Activated T-cell treated with anti-CD3 and anti-CD28 coated beads, Interleukin-2, amount 50 U/mL, for 1 hour (primary cell): ENCODE results near the gene BFSP1.

ENCODE experiments used
- DNase-seq: peaks from one replicate; pipeline ENCODE4 v3.0.0-alpha.2; 2020

BFSP1 gene

DNA sequence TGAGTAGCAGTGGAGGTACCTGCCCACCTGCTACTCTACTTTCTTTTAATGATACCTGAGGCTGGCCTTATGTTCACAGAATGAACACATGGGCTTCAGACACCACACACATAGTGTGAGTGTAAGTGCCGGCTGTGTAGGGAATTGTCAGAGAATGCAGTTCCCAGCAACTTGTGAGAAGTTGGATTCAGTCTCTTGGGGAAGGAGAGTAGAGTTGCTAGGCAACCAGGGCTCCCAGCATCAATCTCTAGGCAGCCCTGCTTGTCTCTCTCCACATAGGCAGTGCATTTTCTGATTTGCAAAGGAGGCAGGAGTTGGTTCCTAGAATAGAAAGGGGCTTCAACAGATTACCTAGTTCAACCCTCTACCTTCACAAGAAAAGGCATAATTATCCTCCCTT is 74.1 kb downstream of the BFSP1 start:
- no peak for DNase-seq

DNA sequence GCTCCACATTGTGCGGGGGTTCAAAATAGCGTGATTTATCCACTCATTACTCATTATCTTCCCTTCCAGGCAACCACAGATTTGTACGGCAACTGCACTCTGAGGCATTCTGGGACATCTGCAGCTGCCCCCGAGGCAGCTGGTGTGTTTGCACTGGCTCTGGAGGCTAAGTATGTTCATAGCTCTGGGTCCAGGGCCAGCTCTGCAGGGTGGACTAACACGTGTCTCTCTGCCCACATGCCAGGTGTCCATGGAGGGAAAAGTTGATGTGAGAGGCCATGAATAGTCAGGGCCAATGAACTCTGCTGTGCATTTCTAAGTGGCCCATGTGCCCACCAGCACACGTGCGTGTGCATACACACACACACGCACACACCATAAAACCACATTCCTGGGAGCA is 74.9 kb downstream of the BFSP1 start:
- no peak for DNase-seq

DNA sequence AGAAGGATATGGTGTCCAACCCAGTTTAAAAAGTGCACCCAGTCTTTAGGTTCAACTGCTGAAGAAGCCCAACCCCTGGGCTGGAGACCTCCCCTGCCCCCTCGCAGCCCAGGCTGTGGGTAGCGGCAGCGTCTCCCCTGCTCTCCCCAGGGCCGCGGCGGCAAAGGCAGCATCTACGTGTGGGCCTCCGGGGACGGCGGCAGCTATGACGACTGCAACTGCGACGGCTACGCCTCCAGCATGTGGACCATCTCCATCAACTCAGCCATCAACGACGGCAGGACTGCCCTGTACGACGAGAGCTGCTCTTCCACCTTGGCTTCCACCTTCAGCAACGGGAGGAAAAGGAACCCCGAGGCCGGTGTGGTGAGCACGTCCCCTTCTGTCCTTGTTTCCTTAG is 77.6 kb downstream of the BFSP1 start:
- DNase-seq, result no peak

DNA sequence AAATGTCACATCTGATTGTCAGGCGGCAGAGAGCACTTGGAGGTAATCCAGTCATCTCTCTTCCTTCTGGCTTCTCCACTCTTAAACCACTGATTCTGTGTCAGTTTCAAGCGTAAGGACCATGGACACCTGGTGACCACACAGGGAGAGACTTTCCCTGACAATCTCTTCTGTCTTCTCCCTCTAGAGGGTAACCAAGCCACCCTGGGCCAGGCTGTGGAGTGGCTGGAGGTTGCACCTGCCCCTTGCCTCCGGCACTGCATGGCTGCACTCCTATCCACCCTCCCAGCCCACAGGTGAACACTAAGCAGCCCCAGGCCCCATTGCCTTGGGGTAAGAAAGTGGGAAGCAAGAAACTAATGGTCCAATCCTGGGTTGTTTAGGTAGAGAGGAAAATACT is 78.7 kb downstream of the BFSP1 start:
- no peak for DNase-seq

DNA sequence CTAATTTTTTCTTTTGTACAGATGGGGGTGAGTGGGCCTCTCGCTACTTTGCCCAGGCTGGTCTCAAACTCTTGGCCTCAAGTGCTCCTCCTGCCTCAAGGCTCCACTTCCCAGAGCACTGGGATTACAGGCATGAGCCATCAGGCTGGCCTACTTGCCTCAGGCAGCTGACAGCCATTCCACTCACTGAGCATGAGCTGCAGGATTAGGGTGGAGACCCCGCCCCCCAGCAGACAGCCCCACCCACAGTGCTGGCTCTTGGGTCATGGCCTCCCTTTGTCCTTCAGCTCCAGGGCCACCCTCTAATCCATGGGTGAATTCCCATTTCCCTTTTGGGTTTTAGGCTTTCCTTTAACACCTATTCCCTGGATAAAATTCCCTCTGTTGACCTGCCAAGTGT is 82.1 kb downstream of the BFSP1 start:
- no peak for DNase-seq

DNA sequence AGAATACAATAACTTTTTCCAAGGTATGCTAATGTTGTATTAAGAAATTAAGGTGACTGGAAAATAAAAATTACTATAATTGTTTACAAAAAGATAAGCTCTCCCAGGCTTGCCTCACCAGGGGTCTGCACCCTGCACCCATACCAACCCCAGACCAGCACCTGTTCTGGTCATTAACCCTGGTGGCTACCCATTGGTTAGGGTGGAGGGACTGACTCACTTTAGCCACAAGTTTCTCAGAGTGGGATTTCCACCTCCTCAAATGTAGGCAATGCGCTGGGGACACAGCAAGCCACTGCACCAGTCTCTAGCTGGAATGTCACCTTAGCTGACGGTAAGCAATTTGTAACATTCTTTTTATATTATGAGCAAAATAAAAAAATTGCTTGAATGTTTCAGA is 83.1 kb downstream of the BFSP1 start:
- DNase-seq, result no peak

DNA sequence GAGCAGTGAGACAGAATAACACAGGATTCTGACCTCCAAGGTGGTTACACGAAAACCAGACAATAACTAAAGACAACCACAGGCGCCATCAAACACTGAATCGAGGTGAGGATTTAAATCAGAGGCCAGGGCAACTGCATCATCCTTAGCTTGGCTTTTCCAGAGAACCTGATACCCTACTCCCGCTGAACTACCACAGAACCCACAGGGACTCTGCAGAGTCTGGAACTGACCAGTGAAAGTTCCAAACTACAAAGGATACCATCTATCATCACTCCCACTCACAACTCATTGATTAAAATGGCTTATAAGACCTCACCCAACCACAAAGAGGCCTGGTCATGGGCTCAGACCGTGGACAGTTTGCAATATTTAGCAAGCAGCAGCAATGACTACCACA is 85.0 kb downstream of the BFSP1 start:
- DNase-seq, result no peak

DNA sequence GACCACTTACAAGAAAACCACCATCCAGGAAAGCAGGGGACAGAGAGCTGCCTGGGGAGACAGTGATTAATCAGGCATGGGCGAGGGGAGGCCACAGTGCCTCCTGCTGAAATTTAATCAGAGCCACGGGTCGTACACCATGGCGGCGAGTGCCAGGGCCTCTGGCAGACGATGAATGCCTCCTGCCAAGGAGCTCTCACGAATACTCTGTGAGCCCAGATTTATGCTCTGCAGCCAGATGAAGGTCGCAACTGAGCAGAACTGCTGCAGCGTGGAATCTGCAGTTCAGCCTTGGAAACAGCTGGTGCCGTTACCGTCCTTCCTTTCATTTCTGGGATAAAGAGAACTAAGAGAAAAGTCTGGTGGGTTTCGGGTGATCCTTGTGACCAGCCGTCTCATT is 85.6 kb downstream of the BFSP1 start:
- no peak for DNase-seq

DNA sequence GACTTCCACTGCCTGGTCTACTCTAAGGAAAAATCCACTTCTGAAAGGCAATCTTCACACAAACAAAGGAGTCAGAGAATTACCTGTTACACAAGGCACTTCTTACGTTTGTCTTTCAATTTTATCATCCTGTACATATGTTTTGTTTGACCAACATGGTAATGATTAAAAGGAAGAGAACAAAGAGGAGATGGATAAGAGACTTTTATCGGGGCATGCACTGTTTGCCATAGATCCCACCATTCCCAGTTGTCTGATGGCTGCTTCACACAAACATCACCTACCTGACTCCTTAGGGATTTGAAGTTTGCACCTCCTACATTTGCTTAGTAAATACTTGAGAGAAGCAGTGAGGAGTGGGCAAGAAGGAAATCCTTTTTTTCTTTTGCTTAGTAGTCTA is 87.1 kb downstream of the BFSP1 start:
- no peak for DNase-seq
